HepG2 (cell line): ENCODE results near the gene SIGLEC10. TPM values are rescaled to one million over a fixed set of nuclear protein-coding genes. Genes with fewer than 3 reads are reported as not detected.
A peak's percentile ranks its signal among the peaks of the same experiment; 100 is the strongest.

ENCODE experiments used
- ATAC-seq: fragments of 200-7000 bp; cut with Tn5 transposase; 3 replicates; pipeline ENCODE4 v1.9.1; 2020; ENCODE audit warnings: mild to moderate bottlenecking, moderate library complexity
- BruUV-seq: library from RNA; stranded (reverse); fragments of 400-500 nt; replicated peaks from 2 replicates; lab custom pipeline; 2021; lab: Mats Ljungman, UMichigan
- CTCF ChIA-PET: fragments of 300-600 bp; formaldehyde crosslinking; extraction: SDS; loops from one replicate; lab custom pipeline; 2021; ENCODE audit warnings: low total read pairs, inconsistent platforms, low intra/inter-chr PET ratio; lab: Yijun Ruan, JAX
- POLR2A ChIA-PET: fragments of 350-600 bp; sonication (Branson Sonifier 250); formaldehyde crosslinking; loops from one replicate; lab custom pipeline; 2020; ENCODE audit warnings: antibody characterized with exemption, inconsistent platforms; lab: Yijun Ruan, JAX
- DNase-seq: peaks from one replicate; pipeline ENCODE4 v3.0.0-alpha.2; 2015; ENCODE audit warnings: low spot score
- FAIRE-seq: peaks from 3 replicates; lab custom pipeline; 2011; peaks lifted over from hg19 to GRCh38; lab: Jason Lieb, UNC
- H2AFZ ChIP-seq: one replicate; pipeline ENCODE4 v1.6.1; 2011; ENCODE audit warnings: low read length, inconsistent platforms
- H3K27ac ChIP-seq: fragments of 300-600 bp; 3 replicates; pipeline ENCODE4 v1.8.0; 2011; ENCODE audit warnings: mixed run types, mild to moderate bottlenecking, mixed read lengths, low read length, inconsistent platforms; ENCODE audit not compliant: insufficient read depth; ENCODE audit errors: extremely low read length
- H3K27me3 ChIP-seq, 2 experiments: fragments of 200-600 bp in 1 of 2; 2 replicates in 1 of 2; 3 replicates in 1 of 2; pipeline versions ENCODE4 v1.6.0 to v1.8.0; 2011; ENCODE audit warnings: low read length in 2 of 2, mild to moderate bottlenecking in 2 of 2, moderate library complexity in 2 of 2, inconsistent platforms in 1 of 2; ENCODE audit not compliant: insufficient read depth in 2 of 2, control insufficient read depth in 1 of 2
- H3K36me3 ChIP-seq, 2 experiments: fragments of 200-600 bp in 1 of 2; replicated peaks in 1 of 2; 2 replicates in 1 of 2; 3 replicates in 1 of 2; pipeline versions ENCODE4 v1.5.1 to v1.8.0; 2011; ENCODE audit warnings: low read length in 2 of 2, inconsistent platforms in 1 of 2; ENCODE audit not compliant: insufficient read depth in 2 of 2, control insufficient read depth in 1 of 2
- H3K4me1 ChIP-seq: 2 replicates; pipeline ENCODE4 v1.5.1; 2012; ENCODE audit warnings: low read length, inconsistent platforms; ENCODE audit not compliant: insufficient read depth
- H3K4me2 ChIP-seq: 2 replicates; pipeline ENCODE4 v1.6.0; 2011; ENCODE audit warnings: low read depth, low read length, inconsistent platforms
- H3K4me3 ChIP-seq, 3 experiments: fragments of 200-600 bp in 1 of 3; sonication (generic), shearing (Covaris generic) in 1 of 3; replicated peaks in 1 of 3; 2 replicates each; pipeline ENCODE4 v1.5.1; 2011 to 2016; ENCODE audit warnings: low read length in 3 of 3, inconsistent platforms in 2 of 3, low read depth in 2 of 3, mild to moderate bottlenecking in 2 of 3, control low read depth in 1 of 3, mixed read lengths in 1 of 3; ENCODE audit not compliant: insufficient read depth in 1 of 3
- H3K79me2 ChIP-seq: one replicate; pipeline ENCODE4 v1.6.1; 2011; ENCODE audit warnings: low read length, inconsistent platforms; ENCODE audit not compliant: insufficient read depth
- H3K9ac ChIP-seq: 2 replicates; pipeline ENCODE4 v1.6.0; 2011; ENCODE audit warnings: mild to moderate bottlenecking, low read depth, low read length, inconsistent platforms; ENCODE audit not compliant: insufficient read depth
- H3K9me3 ChIP-seq: 2 replicates; pipeline ENCODE4 v1.5.1; 2012; ENCODE audit warnings: mild to moderate bottlenecking, low read length
- H4K20me1 ChIP-seq: 2 replicates; pipeline ENCODE4 v1.6.0; 2011; ENCODE audit warnings: inconsistent platforms, mild to moderate bottlenecking, low read length, moderate library complexity; ENCODE audit not compliant: insufficient read depth
- SNAPC5 ChIP-seq: sonication (generic); formaldehyde crosslinking; IDR thresholded peaks from 2 replicates; pipeline ENCODE4 v1.8.1; 2023; ENCODE audit warnings: mild to moderate bottlenecking, missing genetic modification reagents, borderline replicate concordance
- ZFY ChIP-seq: sonication (generic); formaldehyde crosslinking; IDR thresholded peaks from 2 replicates; pipeline ENCODE4 v1.4.0; 2020; ENCODE audit warnings: missing genetic modification reagents
- ZMYM3 ChIP-seq: sonication (generic); formaldehyde crosslinking; IDR thresholded peaks from 2 replicates; pipeline ENCODE4 v1.5.1; 2020; ENCODE audit warnings: mild to moderate bottlenecking, missing genetic modification reagents
- ZNF160 ChIP-seq: sonication (generic); formaldehyde crosslinking; IDR thresholded peaks from 2 replicates; pipeline ENCODE4 v1.8.0; 2022; ENCODE audit warnings: mild to moderate bottlenecking, inconsistent platforms, missing genetic modification reagents
- ZNF337 ChIP-seq: sonication (generic); formaldehyde crosslinking; IDR thresholded peaks from 2 replicates; pipeline ENCODE4 v1.5.1; 2020; ENCODE audit warnings: missing genetic modification reagents, low read depth, mild to moderate bottlenecking, borderline replicate concordance
- ZNF362 ChIP-seq: sonication (generic); formaldehyde crosslinking; IDR thresholded peaks from 2 replicates; pipeline ENCODE4 v1.4.0; 2020; ENCODE audit warnings: missing genetic modification reagents, mild to moderate bottlenecking, borderline replicate concordance
- WGBS: methylation state at CpG from one replicate; pipeline ENCODE4 v1.1.6; 2017; ENCODE audit warnings: low lambda C conversion rate; 5-methylcytosine and 5-hydroxymethylcytosine counted together
- in situ Hi-C: cut with HindIII; loops from 2 replicates; pipeline ENCODE4 v1.10.0; 2017; ENCODE audit warnings: low pct_unique_long_range_greater_than_20kb; ENCODE audit not compliant: extremely low pct_ligation_motif_present
- intact Hi-C: fragments of 100-400 bp; cut with micrococcal nuclease; formaldehyde crosslinking; loops from one replicate; pipeline ENCODE4 v1.10.0; 2022; ENCODE audit not compliant: unreplicated experiment
- polyA plus RNA-seq, 8 experiments: library from polyadenylated mRNA; depleted of rRNA in 3 of 8; stranded (reverse) in 7 of 8; unstranded in 1 of 8; fragments of >200 nt; fragmentation: Illumina TruSeq in 4 of 8; extraction: Trizol in 4 of 8; gene quantifications; 2 replicates each; pipeline versions ENCODE4 v1.2.1 to v1.2.3, GENCODE V29; 2011 to 2016; ENCODE audit warnings: low read depth in 4 of 8, missing spikeins in 1 of 8, mixed read lengths in 1 of 8; ENCODE audit not compliant: insufficient read depth in 1 of 8
- total RNA-seq, 5 experiments: library from RNA; depleted of rRNA; stranded (reverse); fragments of >200 nt; fragmentation: Illumina TruSeq; extraction: Trizol; gene quantifications; 2 replicates each; pipeline ENCODE4 v1.2.3, GENCODE V29; 2016; ENCODE audit warnings: low read depth in 1 of 5
- TF ChIP-seq, protein P1 (sequence below): sonication (generic); formaldehyde crosslinking; IDR thresholded peaks from 2 replicates; pipeline ENCODE4 v1.5.0; 2020; ENCODE audit warnings: mild to moderate bottlenecking, missing genetic modification reagents

The SIGLEC10 gene
- total and polyA plus RNA-seq, 2 of the 13 experiments (the other 11 are each of a cell fraction or from before 2014, with no cell fraction given), result not detected

DNA sequence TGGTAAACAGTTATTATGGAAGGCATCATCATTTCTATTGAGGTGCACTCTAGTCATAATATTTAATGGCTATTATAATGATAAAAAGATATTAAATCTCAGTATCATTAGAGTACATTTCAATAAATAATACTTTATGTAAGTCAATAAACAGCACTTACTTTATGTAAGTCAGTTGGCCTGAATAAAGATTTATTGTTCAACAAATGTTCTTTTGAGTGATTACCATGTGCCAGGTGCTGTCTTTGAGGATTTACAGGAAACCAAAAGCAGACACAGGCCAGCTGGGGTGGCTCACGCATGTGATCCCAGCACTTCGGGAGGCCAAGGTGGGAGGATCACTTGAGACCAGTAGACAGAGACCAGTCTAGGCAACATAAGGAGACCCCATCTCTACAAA is 40.0 kb downstream of the SIGLEC10 start:
- no TSS peak for BruUV-seq
- in situ Hi-C loops, result no loop called here
- CTCF ChIA-PET, result no interaction called here

GRCh38 chr19:51375504-51376221 is 41.8 kb downstream of the SIGLEC10 start:
- Histone ChIP-seq H3K9me3 (no peaks in the 10 kb centered on the region), H3K4me2 (no peak overlapping the region)
- TF ChIP-seq ZMYM3 (peak; percentile 70), ZNF337 (CRISPR knock-in tag) (no peak), ZNF362 (CRISPR knock-in tag) (peak; percentile 86), ZNF160 (CRISPR knock-in tag) (no peak), ZFY (CRISPR knock-in tag) (0 out of 2 replicates have a peak, but pooled peaks have one; percentile 19)
- TF ChIP-seq, protein P1, sequence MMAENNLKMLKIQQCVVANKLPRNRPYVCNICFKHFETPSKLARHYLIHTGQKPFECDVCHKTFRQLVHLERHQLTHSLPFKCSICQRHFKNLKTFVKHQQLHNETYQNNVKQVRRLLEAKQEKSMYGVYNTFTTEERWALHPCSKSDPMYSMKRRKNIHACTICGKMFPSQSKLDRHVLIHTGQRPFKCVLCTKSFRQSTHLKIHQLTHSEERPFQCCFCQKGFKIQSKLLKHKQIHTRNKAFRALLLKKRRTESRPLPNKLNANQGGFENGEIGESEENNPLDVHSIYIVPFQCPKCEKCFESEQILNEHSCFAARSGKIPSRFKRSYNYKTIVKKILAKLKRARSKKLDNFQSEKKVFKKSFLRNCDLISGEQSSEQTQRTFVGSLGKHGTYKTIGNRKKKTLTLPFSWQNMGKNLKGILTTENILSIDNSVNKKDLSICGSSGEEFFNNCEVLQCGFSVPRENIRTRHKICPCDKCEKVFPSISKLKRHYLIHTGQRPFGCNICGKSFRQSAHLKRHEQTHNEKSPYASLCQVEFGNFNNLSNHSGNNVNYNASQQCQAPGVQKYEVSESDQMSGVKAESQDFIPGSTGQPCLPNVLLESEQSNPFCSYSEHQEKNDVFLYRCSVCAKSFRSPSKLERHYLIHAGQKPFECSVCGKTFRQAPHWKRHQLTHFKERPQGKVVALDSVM, result peak; percentile 75
- TF ChIP-seq, all 625 proteins: peak for 4
- POLR2A ChIA-PET, result interaction anchor here (0.9 kb wide), 1 partner anchor 12 kb away, joined by 3 read pairs; no protein-coding TSS in a partner anchor
- Histone ChIP-seq H2AFZ (no peak overlapping the region), H3K79me2 (no peaks in the 10 kb centered on the region), H3K4me1 (peaks cover 30% of the 10 kb centered on the region), H3K27me3 (peaks cover 0 to 14% of the 10 kb centered on the region in 2 experiments; a peak in 1 of 5 replicates), H4K20me1 (no peaks in the 10 kb centered on the region), H3K27ac (no peak overlapping the region), H3K36me3 (no peaks in the 10 kb centered on the region), H3K4me3 (no peak overlapping the region), H3K9ac (no peak overlapping the region)
- no TSS peak for BruUV-seq
- in situ Hi-C loops (no loop called here), intact Hi-C loops (no loop called here)
- FAIRE-seq (no peak), DNase-seq (no peak), ATAC-seq (peak; percentile 51)
- CTCF ChIA-PET, result no interaction called here
- WGBS, result 46% methylated on average over 10 of the region's 11 CpGs

More for the DNA sequence above, 40.0 kb downstream of the SIGLEC10 start:
- ATAC-seq, result no peak
- POLR2A ChIA-PET, result interaction anchor here (1.8 kb wide), 1 partner anchor 10 kb away, joined by 8 read pairs; no protein-coding TSS in a partner anchor
- H2AFZ ChIP-seq, result no peak overlapping the region
- intact Hi-C loops, result no loop called here
- TF ChIP-seq SNAPC5 (CRISPR knock-in tag), result no peak
- no peak for DNase-seq
- no peak overlapping the region for H3K4me3 ChIP-seq
- peaks cover 0 to 13% of the 10 kb centered on the region in 2 experiments; a peak in 2 of 5 replicates for H3K27me3 ChIP-seq
- no peaks in the 10 kb centered on the region for H3K79me2 ChIP-seq
- no peaks in the 10 kb centered on the region for H3K36me3 ChIP-seq
- H3K4me1 ChIP-seq, result peaks cover 20% of the 10 kb centered on the region
- FAIRE-seq, result no peak
- no peaks in the 10 kb centered on the region for H4K20me1 ChIP-seq
- no peak overlapping the region for H3K27ac ChIP-seq
- H3K9ac ChIP-seq, result no peak overlapping the region
- 73% methylated on average over 2 of the region's 2 CpGs for WGBS
- H3K9me3 ChIP-seq, result peaks cover 5% of the 10 kb centered on the region
- no peak overlapping the region for H3K4me2 ChIP-seq
